GM19351 (cell line): ENCODE measurements around the gene XYLT1.
A peak's percentile ranks its signal among the peaks of the same experiment; 100 is the strongest.

ENCODE experiments used
- ATAC-seq: cut with Tn5 transposase; IDR thresholded peaks from one replicate; pipeline ENCODE4 v1.9.1; 2021; ENCODE audit warnings: mild to moderate bottlenecking, moderate library complexity; ENCODE audit not compliant: unreplicated experiment

The XYLT1 gene

GRCh38 chr16:17076818-17077498 is 393.8 kb downstream of the XYLT1 start:
- ATAC-seq: no peak

- ATAC-seq: peak; percentile 76
Observed at GRCh38 chr16:17076092-17076754, 394.5 kb downstream of the XYLT1 start.

- no peak for ATAC-seq
Observed at GRCh38 chr16:17072104-17072503, 398.7 kb downstream of the XYLT1 start.

GRCh38 chr16:17070882-17071592 is 399.7 kb downstream of the XYLT1 start:
- peak; percentile 73 for ATAC-seq

- ATAC-seq: no peak
Observed at GRCh38 chr16:17069681-17070080, 401.1 kb downstream of the XYLT1 start.

- ATAC-seq: peak; percentile 44
Observed at GRCh38 chr16:17068524-17068923, 402.2 kb downstream of the XYLT1 start.

GRCh38 chr16:17067882-17068281 is 402.9 kb downstream of the XYLT1 start:
- ATAC-seq: no peak

GRCh38 chr16:17063201-17064139 is 407.3 kb downstream of the XYLT1 start:
- ATAC-seq: no peak

GRCh38 chr16:17062676-17063075 is 408.1 kb downstream of the XYLT1 start:
- no peak for ATAC-seq

GRCh38 chr16:17061326-17061725 is 409.4 kb downstream of the XYLT1 start:
- ATAC-seq: no peak

- ATAC-seq: no peak
Observed at GRCh38 chr16:17058471-17058870, 412.3 kb downstream of the XYLT1 start.

- ATAC-seq: no peak
Observed at GRCh38 chr16:17056666-17057065, 414.1 kb downstream of the XYLT1 start.

- ATAC-seq: no peak
Observed at GRCh38 chr16:17053536-17054160, 417.1 kb downstream of the XYLT1 start.
